ENCODE measurements around the gene TIPRL. TPM values are rescaled to one million over a fixed set of nuclear protein-coding genes. Genes with fewer than 3 reads are reported as not detected.

The TIPRL gene
- total RNA-seq, 1 donor from 2014 or later, result 27.4 TPM

DNA sequence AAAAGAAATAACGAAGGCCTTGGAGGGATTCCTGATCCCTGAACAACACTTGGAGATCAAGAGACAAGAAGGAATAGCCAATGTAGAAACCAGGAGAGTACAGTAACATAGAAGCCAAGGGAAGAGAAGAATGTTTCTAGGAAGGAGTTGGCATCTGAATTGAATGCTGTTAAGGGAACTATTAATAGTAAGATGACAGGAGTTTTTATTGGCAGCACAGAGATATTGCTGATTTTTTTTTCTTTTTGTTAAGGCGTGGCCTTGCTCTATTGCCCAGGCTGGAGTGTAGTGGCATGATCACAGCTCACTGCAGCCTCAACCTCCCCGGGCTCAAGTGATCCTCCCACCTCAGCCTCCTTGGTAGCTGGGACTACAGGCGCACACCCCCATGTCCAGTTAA, 37.4 kb downstream of the TIPRL start:
- H3K4me1 Mint-ChIP-seq (ENCODE audit: low read depth), result no peaks in the 10 kb centered on the region
- H3K36me3 Mint-ChIP-seq (ENCODE audit: insufficient read depth), result peaks cover 4% of the 10 kb centered on the region
- TF ChIP-seq, protein P1, sequence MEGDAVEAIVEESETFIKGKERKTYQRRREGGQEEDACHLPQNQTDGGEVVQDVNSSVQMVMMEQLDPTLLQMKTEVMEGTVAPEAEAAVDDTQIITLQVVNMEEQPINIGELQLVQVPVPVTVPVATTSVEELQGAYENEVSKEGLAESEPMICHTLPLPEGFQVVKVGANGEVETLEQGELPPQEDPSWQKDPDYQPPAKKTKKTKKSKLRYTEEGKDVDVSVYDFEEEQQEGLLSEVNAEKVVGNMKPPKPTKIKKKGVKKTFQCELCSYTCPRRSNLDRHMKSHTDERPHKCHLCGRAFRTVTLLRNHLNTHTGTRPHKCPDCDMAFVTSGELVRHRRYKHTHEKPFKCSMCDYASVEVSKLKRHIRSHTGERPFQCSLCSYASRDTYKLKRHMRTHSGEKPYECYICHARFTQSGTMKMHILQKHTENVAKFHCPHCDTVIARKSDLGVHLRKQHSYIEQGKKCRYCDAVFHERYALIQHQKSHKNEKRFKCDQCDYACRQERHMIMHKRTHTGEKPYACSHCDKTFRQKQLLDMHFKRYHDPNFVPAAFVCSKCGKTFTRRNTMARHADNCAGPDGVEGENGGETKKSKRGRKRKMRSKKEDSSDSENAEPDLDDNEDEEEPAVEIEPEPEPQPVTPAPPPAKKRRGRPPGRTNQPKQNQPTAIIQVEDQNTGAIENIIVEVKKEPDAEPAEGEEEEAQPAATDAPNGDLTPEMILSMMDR (IDR thresholded peaks at IDR 0.05; ENCODE audit: unreplicated experiment), result no peak
- no peak overlapping the region for H3K4me3 Mint-ChIP-seq (ENCODE audit: low read depth)
- peaks cover 2% of the 10 kb centered on the region for H3K27me3 Mint-ChIP-seq
- H3K27ac Mint-ChIP-seq, result no peak overlapping the region
- H3K9me3 Mint-ChIP-seq (ENCODE audit: low read depth), result peaks cover 12% of the 10 kb centered on the region
- DNase-seq (ENCODE audit: low spot score, unreplicated experiment), result no peak

DNA sequence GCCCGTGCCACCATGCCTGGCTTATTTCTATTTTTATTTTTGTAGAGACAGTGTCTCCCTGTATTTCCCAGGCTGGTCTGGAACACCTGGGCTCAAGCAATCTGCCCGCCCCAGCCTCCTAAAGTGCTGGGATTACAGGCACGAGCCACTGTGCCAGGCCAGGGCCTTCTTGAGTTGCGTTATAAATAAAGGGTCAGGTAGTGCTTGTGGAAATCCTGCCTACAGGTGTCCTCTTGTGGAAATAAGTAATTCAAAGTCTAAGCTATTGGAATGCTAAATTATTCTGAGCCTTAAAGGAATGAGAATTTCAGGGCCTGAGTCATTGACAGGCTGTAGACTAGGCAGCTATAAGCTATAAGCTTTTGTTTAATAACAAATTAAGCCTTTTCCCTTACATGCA, 38.9 kb downstream of the TIPRL start:
- DNase-seq (ENCODE audit: low spot score, unreplicated experiment), result no peak
- H3K4me1 Mint-ChIP-seq (ENCODE audit: low read depth), result no peaks in the 10 kb centered on the region
- no peak overlapping the region for H3K27ac Mint-ChIP-seq
- TF ChIP-seq, protein P1 (IDR thresholded peaks at IDR 0.05; ENCODE audit: unreplicated experiment), result no peak
- H3K4me3 Mint-ChIP-seq (ENCODE audit: low read depth), result no peak overlapping the region
- peaks cover 2% of the 10 kb centered on the region for H3K27me3 Mint-ChIP-seq
- peaks cover 7% of the 10 kb centered on the region for H3K9me3 Mint-ChIP-seq (ENCODE audit: low read depth)
- H3K36me3 Mint-ChIP-seq (ENCODE audit: insufficient read depth), result no peaks in the 10 kb centered on the region

DNA sequence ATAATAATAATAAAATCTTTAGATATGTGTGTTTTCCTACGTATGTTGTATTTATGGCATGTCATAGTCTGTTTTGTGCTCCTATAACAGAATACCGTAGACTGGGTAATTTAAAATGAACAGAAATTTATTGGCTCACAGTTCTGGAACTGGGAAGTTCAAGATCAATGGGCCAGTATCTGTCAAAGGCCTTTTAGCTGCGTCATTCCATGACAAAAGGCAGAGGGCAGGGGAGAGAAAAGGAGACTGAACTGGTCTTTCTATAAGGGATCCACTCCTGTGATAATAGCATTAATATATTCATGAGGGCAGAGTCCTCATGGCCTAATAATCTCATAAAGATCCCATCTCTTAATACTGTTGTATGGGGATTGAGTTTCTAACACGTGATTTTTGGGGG, 39.9 kb downstream of the TIPRL start:
- Mint-ChIP-seq H3K27me3 (peaks cover 6% of the 10 kb centered on the region), H3K27ac (no peak overlapping the region), H3K4me1 (ENCODE audit: low read depth) (no peaks in the 10 kb centered on the region), H3K9me3 (ENCODE audit: low read depth) (peaks cover 7% of the 10 kb centered on the region), H3K4me3 (ENCODE audit: low read depth) (no peak overlapping the region), H3K36me3 (ENCODE audit: insufficient read depth) (no peaks in the 10 kb centered on the region)
- TF ChIP-seq, protein P1 (IDR thresholded peaks at IDR 0.05; ENCODE audit: unreplicated experiment), result no peak
- no peak for DNase-seq (ENCODE audit: low spot score, unreplicated experiment)

DNA sequence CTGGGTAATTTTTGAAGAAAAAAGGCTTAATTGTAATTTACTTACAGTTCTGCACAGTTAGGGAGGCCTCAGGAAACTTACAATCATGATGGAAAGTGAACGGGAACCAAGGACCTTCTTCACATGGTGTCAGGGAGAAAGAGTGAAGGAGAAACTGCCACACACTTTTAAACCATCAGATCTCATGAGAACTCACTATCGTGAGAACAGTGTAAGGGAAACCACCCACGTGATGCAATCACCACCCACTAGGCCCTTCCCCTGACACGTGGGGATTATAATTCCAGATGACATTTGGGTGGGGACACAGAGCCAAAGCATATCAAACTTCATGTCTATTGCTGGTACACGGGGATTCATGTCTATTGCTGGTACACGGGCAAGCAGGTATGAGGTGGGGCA, 41.7 kb downstream of the TIPRL start:
- DNase-seq (ENCODE audit: low spot score, unreplicated experiment), result no peak
- no peak overlapping the region for H3K4me3 Mint-ChIP-seq (ENCODE audit: low read depth)
- no peaks in the 10 kb centered on the region for H3K36me3 Mint-ChIP-seq (ENCODE audit: insufficient read depth)
- peaks cover 6% of the 10 kb centered on the region for H3K27me3 Mint-ChIP-seq
- H3K4me1 Mint-ChIP-seq (ENCODE audit: low read depth), result peaks cover 4% of the 10 kb centered on the region
- TF ChIP-seq, protein P1 (IDR thresholded peaks at IDR 0.05; ENCODE audit: unreplicated experiment), result no peak
- H3K9me3 Mint-ChIP-seq (ENCODE audit: low read depth), result peaks cover 9% of the 10 kb centered on the region
- H3K27ac Mint-ChIP-seq, result no peak overlapping the region

DNA sequence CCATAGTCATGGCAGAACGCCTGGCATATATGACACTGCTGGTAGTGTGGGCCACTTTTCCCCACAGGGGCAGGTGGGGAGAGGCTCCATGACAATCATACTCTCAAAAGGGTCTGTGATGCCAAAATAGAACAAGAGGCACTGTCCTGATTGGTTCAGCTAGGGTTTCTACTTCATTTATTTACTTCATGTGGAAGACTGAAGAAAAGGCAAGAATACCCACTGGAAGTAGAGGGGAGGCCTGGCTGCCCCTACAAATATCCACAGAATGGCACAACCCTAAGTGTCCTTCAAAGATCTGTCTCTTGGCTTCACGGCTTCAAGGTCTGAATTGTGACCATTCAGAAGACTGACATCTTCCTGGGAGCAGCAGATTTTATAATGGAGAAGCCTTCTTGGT, 42.5 kb downstream of the TIPRL start:
- Mint-ChIP-seq H3K27me3 (peaks cover 6% of the 10 kb centered on the region), H3K9me3 (ENCODE audit: low read depth) (peaks cover 9% of the 10 kb centered on the region), H3K4me3 (ENCODE audit: low read depth) (no peak overlapping the region), H3K27ac (no peak overlapping the region), H3K36me3 (ENCODE audit: insufficient read depth) (no peaks in the 10 kb centered on the region), H3K4me1 (ENCODE audit: low read depth) (peaks cover 4% of the 10 kb centered on the region)
- TF ChIP-seq, protein P1 (IDR thresholded peaks at IDR 0.05; ENCODE audit: unreplicated experiment), result no peak
- DNase-seq (ENCODE audit: low spot score, unreplicated experiment), result no peak
